Measurements from ENCODE around the gene NFATC2. TPM values are rescaled to one million over a fixed set of nuclear protein-coding genes. Genes with fewer than 3 reads are reported as not detected.

Gene NFATC2
- total and polyA plus RNA-seq, 2 of the 8 experiments (the other 6 are each of a cell fraction or from before 2014, with no cell fraction given), result 0.27 to 0.91 TPM

- DNase-seq (ENCODE audit: low read depth in 1 of 2, low spot score in 2 of 2), result no peak
- Histone ChIP-seq H4K20me1 (replicated peaks in 1 of 2; ENCODE audit: control insufficient read depth in 1 of 2, insufficient read depth in 2 of 2, low read length in 2 of 2) (no peaks in the 10 kb centered on the region), H2BK5ac (ENCODE audit: low read depth, low read length) (no peak overlapping the region), H3K4me1 (replicated peaks in 1 of 4; ENCODE audit: control insufficient read depth in 3 of 4, insufficient read depth in 4 of 4, low read length in 3 of 4) (no peaks in the 10 kb centered on the region), H3K36me3 (ENCODE audit: control insufficient read depth in 2 of 4, insufficient read depth in 4 of 4, low read length in 3 of 4) (no peaks in the 10 kb centered on the region), H2BK20ac (ENCODE audit: low read length) (no peak overlapping the region), H3K4ac (replicated peaks; ENCODE audit: insufficient read length, low read depth, low read length) (no peak overlapping the region), H2AFZ (ENCODE audit: low read length) (no peak overlapping the region), H3K9me3 (ENCODE audit: insufficient read depth in 2 of 2, low read depth in 1 of 2, low read length in 1 of 2) (no peaks in the 10 kb centered on the region), H3K4me2 (ENCODE audit: insufficient read depth in 1 of 2, low read depth in 2 of 2, low read length in 2 of 2) (no peak overlapping the region), H4K91ac (replicated peaks; ENCODE audit: insufficient read length, low read length) (no peak overlapping the region), H2BK15ac (ENCODE audit: low read length) (no peak overlapping the region), H4K8ac (ENCODE audit: extremely low read depth, insufficient read depth, low read length) (no peak overlapping the region), H3K23ac (ENCODE audit: insufficient read length) (no peak overlapping the region), H2BK12ac (ENCODE audit: low read depth, low read length) (no peak overlapping the region), H3K23me2 (ENCODE audit: low read depth, low read length) (no peaks in the 10 kb centered on the region), H3K14ac (ENCODE audit: insufficient read length) (no peak overlapping the region), H3K27ac (ENCODE audit: low read depth, low read length) (no peak overlapping the region), H3K79me2 (ENCODE audit: control insufficient read depth in 1 of 2, insufficient read depth in 2 of 2, low read length in 2 of 2) (no peaks in the 10 kb centered on the region), H3K4me3 (ENCODE audit: extremely low read depth in 1 of 4, insufficient read depth in 2 of 4, low read depth in 3 of 4, low read length in 4 of 4) (no peak overlapping the region), H3K27me3 (replicated peaks in 1 of 4; ENCODE audit: control insufficient read depth in 3 of 4, extremely low read depth in 1 of 4, insufficient read depth in 3 of 4, low read length in 3 of 4) (no peaks in the 10 kb centered on the region; a peak in 1 of 7 replicates), H2BK120ac (replicated peaks; ENCODE audit: low read depth, low read length) (no peak overlapping the region), H3K79me1 (ENCODE audit: low read depth, low read length) (no peaks in the 10 kb centered on the region), H3K56ac (replicated peaks; ENCODE audit: insufficient read length, low read depth, low read length) (no peak overlapping the region), H2AK5ac (ENCODE audit: low read depth, low read length) (no peak overlapping the region), H3K9ac (replicated peaks in 1 of 4; ENCODE audit: extremely low read depth in 1 of 4, low read depth in 3 of 4, low read length in 3 of 4) (no peak overlapping the region), H3K18ac (ENCODE audit: extremely low read depth, low read length) (no peak overlapping the region), H4K5ac (ENCODE audit: insufficient read length, low read depth, low read length) (no peak overlapping the region)
- 88% methylated on average over 1 of the region's 1 CpG; no CpG with 5 or more reads in 1 of the 2 experiments for WGBS, 2 experiments (ENCODE audit: extremely low coverage in 1 of 2, insufficient coverage in 1 of 2, insufficient read length in 1 of 2, insufficient replicate concordance in 2 of 2, low coverage in 1 of 2, low lambda C conversion rate in 2 of 2, missing lambda C conversion rate in 1 of 2)
- no peak for TF ChIP-seq JUND (IDR thresholded peaks at IDR 0.05; ENCODE audit: low read length)
- CTCF ChIA-PET (ENCODE audit: partially characterized antibody), result interaction anchor here (0.5 to 2.1 kb wide), 6 partner anchors 9 to 983 kb away, joined by 3 to 5 read pairs (median 3); no protein-coding TSS in a partner anchor
- POLR2A ChIA-PET (ENCODE audit: partially characterized antibody), result no interaction called here
- no peak for FAIRE-seq
Observed at GRCh38 chr20:51509208-51509607, 33.3 kb downstream of the NFATC2 start.
